ENCODE results near the gene PCK2.

Gene PCK2

DNA sequence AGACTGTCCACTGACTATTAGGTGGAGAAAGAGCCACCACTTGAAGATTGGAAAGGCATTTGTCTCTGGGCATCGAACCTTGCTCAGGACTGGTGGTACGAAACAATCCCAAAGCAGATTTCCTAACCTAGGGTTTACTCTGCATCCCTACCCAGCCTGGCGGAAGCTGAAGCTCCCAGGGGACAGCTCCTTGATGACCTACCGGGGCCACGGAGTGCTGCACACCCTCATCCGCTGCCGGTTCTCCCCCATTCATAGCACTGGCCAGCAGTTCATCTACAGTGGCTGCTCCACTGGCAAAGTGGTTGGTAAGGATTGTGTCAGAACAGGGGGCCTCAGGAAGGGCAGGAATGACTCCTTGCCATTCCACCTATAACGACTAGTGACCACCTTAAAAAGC lies 27.1 kb downstream of the PCK2 start:
- DNase-seq = no peak

DNA sequence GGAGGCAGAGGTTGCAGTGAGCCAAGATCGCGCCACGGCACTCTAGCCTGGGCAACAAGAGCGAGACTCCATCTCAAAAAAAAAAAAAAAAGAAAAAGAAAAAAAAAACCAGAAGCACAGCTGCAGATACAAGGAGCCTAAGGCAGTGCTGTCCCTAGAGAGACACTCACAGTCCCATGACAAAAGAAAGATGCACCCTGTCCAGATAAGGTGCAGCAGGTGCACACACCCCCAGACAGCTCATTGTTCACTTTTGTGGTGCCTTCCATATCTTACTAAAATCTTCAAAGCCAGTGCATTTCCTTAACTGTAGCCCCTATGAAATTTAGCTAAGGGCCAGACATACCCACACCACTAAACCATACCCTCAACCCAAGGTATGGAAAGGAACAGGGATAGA lies 28.3 kb downstream of the PCK2 start:
- no peak for DNase-seq

DNA sequence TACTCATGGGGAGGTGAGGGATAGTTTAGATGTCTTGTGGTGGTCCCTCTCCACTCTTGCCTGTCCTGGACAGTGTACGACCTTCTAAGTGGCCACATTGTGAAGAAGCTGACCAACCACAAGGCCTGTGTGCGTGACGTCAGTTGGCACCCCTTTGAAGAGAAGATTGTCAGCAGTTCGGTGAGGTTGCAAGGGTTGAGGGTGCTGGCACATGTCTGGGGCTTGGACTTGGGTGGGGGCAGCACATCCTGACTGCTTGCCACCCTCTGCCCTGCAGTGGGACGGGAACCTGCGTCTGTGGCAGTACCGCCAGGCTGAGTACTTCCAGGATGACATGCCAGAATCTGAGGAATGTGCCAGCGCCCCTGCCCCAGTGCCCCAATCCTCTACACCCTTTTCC lies 28.8 kb downstream of the PCK2 start:
- no peak for DNase-seq

DNA sequence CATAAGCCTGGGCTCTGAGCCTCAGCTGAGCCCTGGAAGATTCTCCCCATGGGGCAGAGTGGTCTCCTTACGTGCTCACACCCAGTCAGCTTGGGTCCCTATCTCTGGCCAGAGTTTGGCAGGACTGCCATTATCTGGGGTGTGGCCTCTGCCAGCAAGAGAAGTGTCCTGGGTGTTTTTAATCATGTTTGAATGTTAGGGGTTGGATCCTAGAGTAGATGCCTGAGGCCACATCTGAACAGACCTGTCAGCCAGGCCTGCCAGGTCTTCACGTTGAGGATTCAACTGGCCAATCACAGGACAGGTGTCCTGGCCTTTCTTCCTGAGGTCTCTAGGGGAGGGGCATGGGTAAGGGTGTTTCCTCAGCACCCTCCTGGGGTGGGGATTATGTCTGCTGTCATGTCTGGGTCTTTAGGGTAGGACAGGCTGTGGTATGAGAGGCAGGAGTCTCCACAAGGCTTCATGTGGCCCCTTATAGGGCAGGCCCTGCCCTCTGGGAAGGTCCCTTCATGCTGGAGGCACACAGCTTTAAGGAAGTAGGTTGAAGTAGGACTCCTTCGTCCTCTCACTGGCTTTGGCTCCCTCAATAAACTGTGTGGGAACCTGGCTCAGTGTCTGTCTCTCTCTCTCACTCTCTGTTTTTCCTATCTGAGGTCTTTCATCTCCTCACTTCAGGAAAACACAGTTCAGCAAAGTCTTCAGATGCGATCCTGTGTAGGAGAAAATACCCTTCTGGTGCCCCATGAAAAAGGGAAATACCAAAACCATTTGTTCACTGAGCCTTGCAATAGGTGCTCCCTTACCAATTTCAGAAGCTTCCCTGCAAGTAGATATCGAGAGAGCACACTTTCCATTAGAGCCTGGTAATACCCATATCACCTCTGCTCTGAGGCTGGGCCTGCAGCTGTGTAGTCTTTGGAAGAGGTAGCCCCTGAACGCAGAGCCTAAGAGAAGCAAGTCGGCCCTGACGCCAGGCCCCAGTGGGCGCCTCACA lies 29.6 kb downstream of the PCK2 start:
- DNase-seq = no peak

DNA sequence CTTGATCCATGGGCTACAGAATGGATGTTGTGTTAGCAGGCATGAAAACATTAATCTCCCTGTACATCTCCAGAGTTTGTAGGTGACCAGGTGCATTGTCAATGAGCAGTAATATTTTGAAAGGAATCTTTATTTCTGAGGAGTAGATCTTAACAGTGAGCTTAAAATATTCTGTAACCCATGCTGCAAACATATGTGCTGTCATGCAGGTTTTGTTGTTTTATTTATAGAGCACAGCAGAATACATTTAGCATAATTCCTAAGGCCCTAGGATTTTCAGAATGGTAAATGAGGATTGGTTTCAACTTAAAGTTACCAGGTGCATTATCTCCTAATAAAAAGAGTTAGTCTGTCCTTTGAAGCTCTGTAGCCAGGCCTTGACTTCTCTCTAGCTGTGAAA lies 32.8 kb downstream of the PCK2 start:
- no peak for DNase-seq

DNA sequence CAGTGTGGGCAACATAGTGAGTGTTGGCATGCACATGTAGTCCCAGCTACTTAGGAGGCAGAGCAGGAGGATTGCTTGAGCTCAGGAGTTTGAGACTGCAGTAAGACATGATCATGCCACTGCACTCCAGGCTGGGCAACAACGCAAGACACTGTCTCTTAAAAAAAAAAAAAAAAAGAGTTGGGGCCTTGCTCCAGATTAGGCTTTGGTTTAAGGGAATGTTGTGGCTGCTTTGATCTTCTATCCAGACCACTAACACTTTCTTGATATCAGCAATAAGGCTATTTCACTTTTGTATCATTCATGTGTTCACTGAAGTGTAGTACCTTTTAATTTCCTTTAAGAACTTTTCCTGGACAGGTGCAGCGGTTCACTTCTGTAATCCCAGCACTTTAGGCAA lies 33.6 kb downstream of the PCK2 start:
- DNase-seq = no peak

DNA sequence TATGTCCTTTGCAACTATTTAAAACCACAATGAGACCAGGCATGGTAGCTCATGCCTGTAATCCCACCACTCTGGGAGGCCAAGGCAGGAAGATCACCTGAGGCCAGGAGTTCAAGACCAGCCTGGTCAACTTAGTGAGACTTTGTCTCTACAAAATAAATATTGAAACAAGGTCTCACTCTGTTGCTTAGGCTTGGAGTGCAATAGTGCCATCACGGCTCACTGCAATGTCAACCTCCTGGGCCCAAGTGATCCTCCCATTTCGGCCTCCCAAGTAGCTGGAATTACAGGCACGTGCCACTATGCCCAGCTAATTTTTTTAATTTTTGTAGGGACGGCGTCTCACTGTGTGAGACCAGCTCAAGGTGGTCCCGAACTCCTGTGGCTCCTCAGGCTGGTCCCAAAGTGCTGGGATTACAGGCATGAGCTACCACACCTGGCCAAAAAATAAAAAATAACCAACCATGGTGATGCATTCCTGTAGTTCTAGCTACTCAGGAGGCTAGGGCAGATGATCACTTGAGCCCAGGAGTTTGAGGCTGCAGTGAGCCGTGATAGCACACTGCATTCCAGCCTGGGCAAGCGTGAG lies 35.4 kb downstream of the PCK2 start:
- no peak for DNase-seq

DNA sequence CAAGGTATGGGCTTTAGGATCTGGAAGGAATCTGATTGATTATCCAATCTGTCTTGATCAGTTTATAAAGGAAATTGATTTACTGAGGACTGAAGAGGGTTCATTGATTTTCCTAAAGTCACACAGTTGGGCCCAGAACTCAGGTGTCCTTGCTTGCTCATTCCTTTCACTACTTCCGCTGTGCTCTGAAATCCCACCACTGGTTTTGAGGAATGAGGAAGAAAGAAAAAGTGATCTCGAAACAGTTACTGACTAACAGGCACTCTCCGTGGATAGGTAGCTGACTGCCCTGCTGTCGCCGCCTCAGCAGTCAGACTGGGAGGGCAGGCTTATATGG lies 36.2 kb downstream of the PCK2 start, which contains the start of gene FITM1:
Gene FITM1 (plus strand): TSS at position 280 of the 337 bp plus-strand sequence. CDS start 905 bp downstream, outside the sequence.
- DNase-seq = no peak

DNA sequence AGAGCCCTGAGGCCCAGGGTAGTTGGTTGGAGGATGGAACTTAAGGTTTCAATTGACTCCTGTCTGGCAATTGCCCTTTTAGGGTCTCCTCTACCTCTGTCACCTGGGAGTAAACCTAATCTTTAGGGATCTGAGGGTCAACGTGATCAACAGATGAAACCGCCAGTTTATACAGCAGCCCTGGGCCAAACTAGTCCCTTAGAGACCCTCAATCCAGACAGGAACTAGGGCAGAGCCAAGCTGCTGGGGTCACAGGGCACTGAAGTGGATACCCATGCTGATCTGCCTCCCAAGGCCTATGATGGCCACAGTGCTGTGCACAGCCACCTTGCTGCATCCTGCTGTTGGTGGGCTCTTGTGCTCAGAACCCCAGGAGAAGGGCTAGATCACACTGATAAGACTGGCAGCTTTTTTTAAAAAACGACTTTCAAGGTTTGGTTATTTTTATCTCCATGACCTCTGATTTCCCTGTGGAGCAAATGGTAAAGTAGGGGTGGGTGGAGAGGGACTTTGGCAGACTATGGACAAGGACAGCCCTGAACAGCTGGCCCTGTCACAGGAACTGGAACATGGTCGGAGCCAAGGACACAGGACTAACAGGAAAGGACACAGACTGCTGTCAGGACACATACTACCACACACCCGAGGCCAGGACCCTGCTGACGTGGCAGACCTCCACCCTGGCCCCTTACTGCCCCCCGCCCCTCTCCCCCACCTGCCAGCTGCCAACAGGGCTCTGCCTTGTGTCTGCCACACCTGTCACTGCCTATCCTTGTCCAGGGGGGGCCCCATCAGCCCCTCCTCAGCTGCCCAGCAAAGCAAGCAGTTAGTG lies 36.8 kb downstream of the PCK2 start:
- no peak for DNase-seq

DNA sequence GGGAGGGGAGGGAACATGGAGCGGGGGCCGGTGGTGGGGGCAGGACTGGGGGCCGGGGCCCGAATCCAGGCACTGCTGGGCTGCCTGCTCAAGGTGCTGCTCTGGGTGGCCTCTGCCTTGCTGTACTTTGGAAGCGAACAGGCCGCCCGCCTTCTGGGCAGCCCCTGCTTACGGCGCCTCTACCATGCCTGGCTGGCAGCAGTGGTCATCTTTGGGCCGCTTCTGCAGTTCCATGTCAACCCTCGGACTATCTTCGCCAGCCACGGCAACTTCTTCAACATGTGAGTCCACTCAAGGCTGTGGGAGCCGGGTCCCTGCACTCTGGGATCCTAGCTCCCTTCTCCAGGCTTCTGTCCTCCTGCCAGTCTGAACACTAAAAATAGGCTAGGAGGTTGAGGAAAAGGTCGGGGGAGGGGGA lies 37.4 kb downstream of the PCK2 start:
- no peak for DNase-seq

DNA sequence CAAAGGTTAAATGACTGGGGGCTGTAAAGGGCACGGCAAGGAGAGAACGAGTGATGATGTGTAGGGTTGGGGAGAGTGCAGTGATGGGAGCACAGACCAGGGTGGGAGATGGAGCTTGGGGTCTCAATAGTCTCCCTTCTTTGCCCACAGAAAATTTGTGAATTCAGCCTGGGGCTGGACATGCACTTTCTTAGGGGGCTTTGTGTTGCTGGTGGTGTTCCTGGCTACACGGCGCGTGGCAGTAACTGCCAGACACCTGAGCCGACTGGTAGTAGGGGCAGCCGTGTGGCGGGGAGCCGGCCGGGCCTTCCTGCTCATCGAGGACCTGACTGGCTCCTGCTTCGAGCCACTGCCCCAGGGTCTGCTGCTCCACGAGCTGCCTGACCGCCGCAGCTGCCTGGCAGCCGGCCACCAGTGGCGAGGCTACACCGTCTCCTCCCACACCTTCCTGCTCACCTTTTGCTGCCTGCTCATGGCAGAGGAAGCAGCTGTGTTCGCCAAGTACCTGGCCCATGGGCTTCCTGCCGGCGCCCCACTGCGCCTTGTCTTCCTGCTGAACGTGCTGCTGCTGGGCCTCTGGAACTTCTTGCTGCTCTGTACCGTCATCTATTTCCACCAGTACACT lies 38.1 kb downstream of the PCK2 start:
- DNase-seq = peak in 1 of 2 experiments; percentile 24

DNA sequence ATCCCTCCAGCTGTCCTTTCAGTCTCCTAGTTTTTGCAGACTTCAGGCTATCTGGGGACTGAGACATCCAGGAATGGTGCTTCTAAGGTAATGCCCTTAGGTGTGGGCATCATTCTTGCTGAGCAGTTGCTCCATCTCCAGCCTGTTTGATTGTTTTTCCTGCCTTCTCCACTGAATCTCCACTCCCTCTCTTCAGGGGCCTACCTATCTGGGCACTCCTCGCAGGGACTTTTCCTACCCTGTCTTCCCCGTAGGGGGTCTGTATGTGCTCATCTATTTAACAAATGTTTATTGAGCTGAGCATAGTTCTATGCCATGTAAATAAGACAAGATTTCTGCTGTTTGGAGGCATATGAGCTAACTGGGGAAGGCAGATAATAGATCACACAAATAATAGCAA lies 38.9 kb downstream of the PCK2 start:
- no peak for DNase-seq

DNA sequence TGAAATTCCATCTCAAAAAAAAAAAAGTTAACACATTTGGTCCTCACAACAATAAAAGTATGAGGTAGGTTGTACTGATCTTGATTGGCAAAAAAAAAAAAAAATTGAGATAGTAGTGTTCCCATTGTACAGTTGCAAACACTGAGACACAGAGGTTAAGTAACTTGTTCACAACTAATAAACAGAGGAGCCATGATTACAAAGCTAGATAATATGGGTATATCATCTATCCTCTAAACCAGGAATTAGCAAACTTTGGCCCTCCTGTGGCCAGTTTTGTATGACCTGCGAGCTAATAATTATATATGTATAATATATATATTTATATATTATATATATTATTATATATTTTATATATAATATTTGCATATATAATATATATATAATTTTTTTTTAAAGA lies 39.6 kb downstream of the PCK2 start:
- no peak for DNase-seq

DNA sequence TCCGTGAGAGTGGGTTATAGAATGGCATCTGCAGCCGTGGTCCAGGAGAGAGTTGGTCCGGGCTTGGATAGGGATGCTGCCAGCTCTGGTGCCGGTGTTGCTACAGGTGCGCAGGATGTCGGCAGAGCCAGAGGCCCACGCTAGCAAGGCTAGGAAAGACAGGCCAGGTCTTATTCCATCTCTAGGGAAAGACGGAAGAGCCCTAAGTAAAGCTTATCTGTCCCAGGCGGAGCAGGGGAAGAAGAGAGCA lies 41.4 kb downstream of the PCK2 start:
- DNase-seq = no peak

DNA sequence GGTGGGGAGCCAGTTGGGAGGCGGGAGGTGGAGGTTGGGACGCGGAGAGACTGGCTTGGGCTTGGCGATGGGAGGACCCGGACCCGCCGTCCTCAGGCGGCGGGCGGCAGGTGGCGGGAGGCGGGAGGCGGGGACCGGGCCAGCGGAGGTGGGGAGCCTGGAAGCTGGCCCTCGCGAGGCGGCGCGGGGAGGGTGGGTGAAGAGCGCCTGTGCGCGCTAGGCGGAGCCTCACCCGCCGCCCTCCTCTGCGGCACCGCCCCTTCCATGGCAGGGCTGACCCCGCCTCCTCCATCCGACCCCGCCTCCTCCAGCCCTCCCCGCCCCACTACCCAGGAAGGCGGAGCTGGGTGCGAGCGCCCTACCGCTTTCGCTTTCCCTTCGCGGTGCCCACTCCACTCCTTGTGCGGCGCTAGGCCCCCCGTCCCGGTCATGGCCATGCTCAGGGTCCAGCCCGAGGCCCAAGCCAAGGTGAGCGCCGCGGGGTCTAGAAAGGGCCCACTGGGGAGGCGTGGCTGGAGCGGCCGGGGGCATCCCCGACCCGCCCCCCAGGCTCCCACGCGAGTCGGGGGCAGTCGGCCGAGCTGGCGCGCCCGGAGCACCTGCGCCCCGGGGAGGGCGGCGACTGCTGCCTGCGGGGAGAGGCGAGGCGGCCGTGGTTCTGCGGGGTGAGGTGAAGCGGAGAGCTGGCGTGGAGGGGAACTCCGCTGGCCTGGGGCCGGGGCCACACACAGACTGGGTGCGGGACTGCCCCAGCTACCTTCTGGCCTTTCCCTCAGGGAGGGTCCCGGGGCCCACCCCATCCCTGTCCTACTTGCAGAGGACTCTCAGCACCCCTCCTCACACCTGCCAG lies 41.9 kb downstream of the PCK2 start, which contains the start of gene PSME1:
Gene PSME1 (plus strand): TSS at position 361 of the 850 bp plus-strand sequence. CDS start 69 bp downstream, at position 430.
- peak; percentile 91 to 95 for DNase-seq

DNA sequence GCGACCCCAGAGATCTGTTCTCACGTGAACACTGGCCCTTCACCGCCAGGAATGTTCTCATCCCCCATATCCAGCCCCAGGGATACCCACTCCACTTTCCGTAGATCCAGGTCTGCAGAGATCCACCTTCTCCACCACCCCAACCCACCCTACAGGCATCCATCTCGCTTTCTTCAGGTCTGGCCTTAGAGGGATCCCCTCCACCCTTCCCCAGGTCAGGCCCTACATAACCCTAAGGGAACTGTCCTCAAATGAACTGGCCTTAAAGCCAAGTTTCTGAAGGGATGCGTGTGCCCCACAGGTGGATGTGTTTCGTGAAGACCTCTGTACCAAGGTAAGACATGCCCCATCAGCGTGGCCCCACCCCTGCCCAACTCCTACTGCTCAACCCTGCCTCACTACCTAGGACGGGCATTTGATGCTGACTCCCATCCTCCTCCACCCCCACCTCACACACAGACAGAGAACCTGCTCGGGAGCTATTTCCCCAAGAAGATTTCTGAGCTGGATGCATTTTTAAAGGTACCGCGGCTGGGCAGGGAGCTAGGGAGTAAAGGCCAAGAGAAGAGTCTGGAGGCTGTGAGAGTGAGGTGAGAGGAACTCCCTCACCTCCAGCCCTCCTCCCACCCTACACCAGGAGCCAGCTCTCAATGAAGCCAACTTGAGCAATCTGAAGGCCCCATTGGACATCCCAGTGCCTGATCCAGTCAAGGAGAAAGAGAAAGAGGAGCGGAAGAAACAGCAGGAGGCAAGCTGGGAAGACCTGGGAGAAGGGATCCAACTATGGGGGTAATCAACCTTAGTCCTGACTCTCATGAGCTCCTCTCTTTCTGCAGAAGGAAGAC lies 42.8 kb downstream of the PCK2 start:
- DNase-seq = no peak

DNA sequence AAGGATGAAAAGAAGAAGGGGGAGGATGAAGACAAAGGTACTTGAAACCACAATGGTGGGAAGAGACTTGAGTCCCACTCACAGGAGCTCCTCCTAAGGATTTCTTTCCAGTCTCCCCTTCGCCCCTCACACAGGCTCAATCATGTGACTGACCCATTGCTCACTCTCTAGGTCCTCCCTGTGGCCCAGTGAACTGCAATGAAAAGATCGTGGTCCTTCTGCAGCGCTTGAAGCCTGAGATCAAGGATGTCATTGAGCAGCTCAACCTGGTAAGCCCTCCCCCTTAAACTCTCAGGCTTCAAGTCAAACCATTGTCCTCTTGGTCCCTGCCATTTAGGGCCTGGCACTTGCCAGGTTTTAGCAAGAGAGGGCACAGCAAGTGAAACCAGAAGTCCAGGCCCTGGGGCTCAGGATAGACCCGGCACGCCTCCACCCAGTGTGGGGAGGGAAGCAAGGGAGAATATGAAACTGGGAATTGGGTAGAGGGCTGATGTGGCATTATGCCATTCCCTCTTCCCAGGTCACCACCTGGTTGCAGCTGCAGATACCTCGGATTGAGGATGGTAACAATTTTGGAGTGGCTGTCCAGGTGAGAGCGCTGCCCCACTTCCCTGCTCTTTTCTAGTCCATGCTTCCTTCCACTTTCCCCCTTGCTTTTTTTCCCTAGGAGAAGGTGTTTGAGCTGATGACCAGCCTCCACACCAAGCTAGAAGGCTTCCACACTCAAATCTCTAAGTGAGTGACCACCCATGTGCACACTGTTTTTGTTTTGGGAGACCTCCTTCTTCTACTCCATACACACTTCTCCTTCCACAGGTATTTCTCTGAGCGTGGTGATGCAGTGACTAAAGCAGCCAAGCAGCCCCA lies 43.7 kb downstream of the PCK2 start:
- no peak for DNase-seq

DNA sequence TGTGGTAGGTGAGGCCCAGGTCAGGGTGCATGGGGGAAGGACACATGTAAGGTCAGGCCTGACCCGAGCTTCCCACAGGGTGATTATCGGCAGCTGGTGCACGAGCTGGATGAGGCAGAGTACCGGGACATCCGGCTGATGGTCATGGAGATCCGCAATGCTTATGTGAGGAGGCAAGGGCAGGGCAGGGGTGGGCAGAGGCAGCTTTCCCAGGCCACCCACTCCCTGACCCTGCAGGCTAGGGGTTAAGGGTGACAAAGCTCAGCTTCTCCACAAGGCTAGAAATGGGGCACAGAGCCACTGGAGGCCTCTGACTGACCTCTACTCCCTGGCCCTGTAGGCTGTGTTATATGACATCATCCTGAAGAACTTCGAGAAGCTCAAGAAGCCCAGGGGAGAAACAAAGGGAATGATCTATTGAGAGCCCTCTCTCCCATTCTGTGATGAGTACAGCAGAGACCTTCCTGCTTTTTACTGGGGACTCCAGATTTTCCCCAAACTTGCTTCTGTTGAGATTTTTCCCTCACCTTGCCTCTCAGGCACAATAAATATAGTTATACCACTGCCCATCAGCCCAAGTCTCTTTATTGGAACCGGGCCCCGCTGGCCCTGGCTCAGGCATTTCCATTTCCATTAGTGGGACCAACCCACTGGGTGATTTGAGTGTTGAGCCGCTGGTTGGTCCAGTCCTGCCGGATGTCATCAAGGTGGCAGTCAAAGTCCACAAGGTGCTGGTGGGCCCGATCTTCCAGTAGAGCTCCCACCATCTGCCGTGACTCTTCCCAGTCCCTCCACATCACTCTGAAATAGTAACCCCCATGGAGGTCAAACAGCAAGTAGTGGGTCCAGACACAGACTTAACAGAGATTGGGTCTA lies 44.5 kb downstream of the PCK2 start:
- no peak for DNase-seq

DNA sequence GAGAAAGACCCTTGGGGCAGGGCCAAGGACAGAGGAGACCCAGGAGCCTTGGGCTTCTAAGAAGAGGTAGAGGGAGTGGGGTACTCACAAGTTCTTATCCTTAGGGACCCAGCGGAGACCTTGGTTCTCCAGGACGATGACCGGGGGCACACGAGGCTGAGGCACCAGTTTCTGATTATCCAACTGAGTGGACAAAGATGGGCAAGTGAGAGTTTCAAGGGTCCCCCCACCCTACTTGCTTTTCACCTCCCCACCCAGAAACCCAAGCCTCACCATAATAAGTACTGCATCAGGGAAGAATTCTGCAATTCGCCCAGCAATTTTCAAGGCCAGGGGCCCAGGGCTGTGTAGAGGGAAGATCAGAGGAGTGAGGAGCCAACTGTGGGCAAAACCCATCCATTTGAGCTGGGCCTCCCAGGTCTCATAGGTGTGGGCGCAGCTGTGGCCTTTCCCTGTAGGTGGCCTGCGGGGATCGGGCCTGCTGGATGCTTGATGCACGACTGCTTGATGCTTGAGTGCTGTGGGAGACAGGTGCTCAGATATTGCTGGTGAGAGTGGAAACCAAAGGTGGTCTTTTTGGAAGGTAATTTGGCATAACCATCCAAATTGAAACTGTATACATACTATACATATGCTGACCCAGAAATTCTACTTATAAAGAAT lies 45.3 kb downstream of the PCK2 start:
- no peak for DNase-seq
